SK-N-MC (cell line): ENCODE data around the gene EIF2B4.

Experiments
- DNase-seq: peaks from one replicate; pipeline ENCODE4 v3.0.0-alpha.2; 2011; ENCODE audit warnings: low read depth, low spot score
- H3K27ac ChIP-seq: fragments of 200-600 bp; sonication (generic); 2 replicates; pipeline ENCODE4 v1.5.1; 2016; ENCODE audit warnings: mixed run types
- H3K36me3 ChIP-seq: fragments of 200-600 bp; sonication (generic); 2 replicates; pipeline ENCODE4 v1.6.1; 2017; ENCODE audit warnings: antibody characterized with exemption, low read length, mixed read lengths; ENCODE audit not compliant: insufficient read depth
- H3K4me3 ChIP-seq: fragments of 200-600 bp; sonication (generic); 2 replicates; pipeline ENCODE4 v1.5.1; 2016
- H3K9ac ChIP-seq: fragments of 200-600 bp; sonication (generic); 2 replicates; pipeline ENCODE4 v1.8.0; 2017; ENCODE audit warnings: mixed run types, mixed read lengths; ENCODE audit not compliant: insufficient read length
- H3K9me3 ChIP-seq: fragments of 200-600 bp; sonication (generic); 2 replicates; pipeline ENCODE4 v1.6.1; 2017; ENCODE audit warnings: low read depth, mild to moderate bottlenecking, antibody characterized with exemption, low read length, moderate library complexity, mixed read lengths
- EZH2 ChIP-seq: fragments of 200-600 bp; sonication (generic); IDR thresholded peaks from one replicate; pipeline ENCODE4 v1.6.1; 2017; ENCODE audit warnings: antibody characterized with exemption
- FOXP2 ChIP-seq: optimal IDR thresholded peaks from 2 replicates; pipeline ENCODE3; 2011; ENCODE audit warnings: mild to moderate bottlenecking, moderate library complexity; ENCODE audit not compliant: insufficient read depth; ENCODE audit errors: extremely low read length, control extremely low read depth
- POLR2AphosphoS5 ChIP-seq: IDR thresholded peaks from 2 replicates; pipeline ENCODE4 v1.6.1; 2012; ENCODE audit warnings: mild to moderate bottlenecking, low read depth, low read length, borderline replicate concordance

EIF2B4 gene

DNA sequence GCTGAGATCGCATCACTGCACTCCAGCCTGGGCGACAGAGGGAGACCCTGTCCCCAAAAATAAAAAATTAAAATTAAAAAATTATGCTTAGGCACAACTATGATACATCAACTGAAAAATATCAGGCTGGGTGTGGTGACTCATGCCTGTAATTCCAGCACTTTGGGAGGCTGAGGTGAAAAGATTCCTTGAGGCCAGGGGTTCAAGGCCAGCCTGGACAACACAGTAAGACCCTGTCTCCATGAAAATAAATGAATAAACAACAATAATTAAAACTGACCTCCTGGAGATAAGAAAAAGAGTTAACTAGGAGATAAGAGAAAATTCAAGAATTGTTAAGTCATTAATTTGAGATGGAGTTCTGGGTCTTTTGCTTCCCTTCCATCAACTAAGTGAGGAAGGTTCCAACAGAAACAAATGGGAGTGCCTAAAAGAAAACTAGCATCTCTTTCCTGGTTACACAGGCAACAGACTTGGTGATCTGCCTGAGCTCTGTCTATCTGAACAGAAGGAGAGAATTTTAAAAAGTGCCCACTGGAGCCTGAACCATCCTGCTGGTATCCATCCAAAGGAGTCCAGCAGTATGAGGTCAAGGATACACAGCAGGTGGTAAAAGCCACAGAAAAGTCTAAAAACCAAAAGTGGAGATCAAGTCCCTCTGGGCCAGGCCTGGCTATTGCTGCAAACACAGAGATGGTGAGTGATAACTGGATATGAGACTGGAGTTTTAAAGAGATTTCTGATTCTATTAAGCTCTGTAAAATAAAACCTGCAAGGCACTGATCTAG lies 30.4 kb upstream of the EIF2B4 start:
- H3K9ac ChIP-seq, result no peak overlapping the region
- H3K36me3 ChIP-seq, result peaks cover 29% of the 10 kb centered on the region
- H3K4me3 ChIP-seq, result no peak overlapping the region
- peak overlapping the region; percentile 46; the same call in 1 of the 2 replicates for H3K27ac ChIP-seq
- TF ChIP-seq POLR2AphosphoS5 (no peak), EZH2 (no peak), FOXP2 (no peak)
- no peak for DNase-seq
- H3K9me3 ChIP-seq, result no peaks in the 10 kb centered on the region

DNA sequence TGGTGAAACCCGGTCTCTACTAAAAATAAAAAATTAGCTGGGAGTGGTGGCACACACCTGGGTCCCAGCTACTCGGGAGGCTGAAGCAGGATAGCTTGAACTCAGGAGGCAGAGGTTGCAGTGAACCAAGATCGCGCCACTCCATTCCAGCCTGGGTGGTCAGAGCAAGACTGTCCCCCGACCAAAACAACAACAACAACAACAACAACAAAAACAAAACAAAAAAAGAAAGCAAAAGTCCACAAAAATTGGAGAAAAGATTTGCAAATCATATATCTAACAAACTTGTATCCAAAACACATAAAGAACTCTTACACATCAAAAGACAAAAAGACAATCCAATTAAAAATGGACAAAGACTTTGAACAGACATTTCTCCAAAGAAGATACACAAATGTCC lies 28.8 kb upstream of the EIF2B4 start:
- Histone ChIP-seq H3K4me3 (no peak overlapping the region), H3K27ac (no peak overlapping the region), H3K9me3 (no peaks in the 10 kb centered on the region), H3K36me3 (peaks cover 24% of the 10 kb centered on the region), H3K9ac (no peak overlapping the region)
- DNase-seq, result no peak
- TF ChIP-seq POLR2AphosphoS5, result no peak

DNA sequence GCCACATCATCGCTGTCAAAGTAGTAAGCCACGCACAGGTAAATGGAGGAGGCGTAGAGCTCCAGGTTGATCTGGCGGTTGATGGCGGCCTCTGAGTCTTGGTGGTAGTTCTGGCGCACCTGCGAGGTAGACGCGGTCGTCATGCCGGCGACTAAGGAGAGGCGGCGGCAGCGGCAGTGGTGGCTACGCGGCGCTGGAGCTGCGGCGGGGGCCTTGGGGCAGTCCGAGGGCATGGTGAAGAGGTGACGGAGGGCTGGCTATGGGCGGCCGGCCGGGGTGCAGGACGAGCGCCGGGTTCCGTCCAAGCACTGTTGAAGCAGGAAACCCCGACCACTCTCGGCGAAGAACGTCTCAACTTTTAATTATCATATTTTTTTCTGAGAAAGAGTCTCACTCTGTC lies 23.1 kb upstream of the EIF2B4 start:
- no peak for DNase-seq
- no peak overlapping the region for H3K27ac ChIP-seq
- TF ChIP-seq EZH2, result no peak
- TF ChIP-seq POLR2AphosphoS5, result no peak
- TF ChIP-seq FOXP2, result no peak
- no peak overlapping the region for H3K9ac ChIP-seq
- H3K9me3 ChIP-seq, result no peaks in the 10 kb centered on the region
- no peak overlapping the region for H3K4me3 ChIP-seq
- peaks cover 11% of the 10 kb centered on the region for H3K36me3 ChIP-seq

DNA sequence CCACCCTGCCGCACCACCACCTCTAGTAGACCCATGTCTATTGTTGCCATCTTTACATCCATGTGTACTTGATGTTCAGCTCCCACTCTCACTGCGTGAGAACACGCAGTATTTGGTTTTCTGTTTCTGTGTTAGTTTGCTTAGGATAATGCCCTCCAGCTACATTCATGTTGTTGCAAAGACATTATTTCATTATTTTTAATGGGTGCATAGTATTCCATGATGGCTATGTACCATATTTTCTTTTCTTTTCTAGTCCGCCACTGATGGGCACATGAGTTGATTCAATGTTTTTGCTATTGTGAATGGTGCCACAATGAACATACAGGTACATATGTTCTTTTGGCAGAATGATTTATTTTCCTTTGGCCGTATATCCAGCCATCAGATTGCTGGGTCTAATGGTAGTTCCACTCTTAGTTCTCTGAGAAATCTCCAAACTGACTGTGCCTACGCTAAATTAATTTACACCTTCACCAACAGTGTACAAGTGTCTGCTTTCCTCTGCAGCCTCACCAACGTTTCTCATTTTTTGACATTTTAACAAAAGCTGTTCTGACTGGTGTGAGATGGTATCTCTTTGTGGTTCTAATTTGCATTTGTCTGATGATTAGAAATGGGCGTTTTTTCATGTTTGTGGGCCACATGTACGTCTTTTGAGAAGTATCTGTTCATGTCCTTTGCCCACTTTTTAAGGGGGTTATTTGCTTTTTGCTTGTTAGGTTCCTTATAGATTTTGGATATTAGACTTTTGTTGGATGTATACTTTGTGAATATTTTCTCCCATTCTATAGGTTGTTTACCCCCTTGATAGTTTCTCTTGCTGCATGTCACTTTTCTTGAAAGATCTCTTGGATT lies 20.9 kb upstream of the EIF2B4 start:
- H3K27ac ChIP-seq, result no peak overlapping the region
- DNase-seq, result no peak
- H3K9me3 ChIP-seq, result no peaks in the 10 kb centered on the region
- H3K36me3 ChIP-seq, result peaks cover 19% of the 10 kb centered on the region
- no peak overlapping the region for H3K4me3 ChIP-seq
- H3K9ac ChIP-seq, result no peak overlapping the region
- no peak for TF ChIP-seq POLR2AphosphoS5
- no peak for TF ChIP-seq FOXP2
- TF ChIP-seq EZH2, result no peak

DNA sequence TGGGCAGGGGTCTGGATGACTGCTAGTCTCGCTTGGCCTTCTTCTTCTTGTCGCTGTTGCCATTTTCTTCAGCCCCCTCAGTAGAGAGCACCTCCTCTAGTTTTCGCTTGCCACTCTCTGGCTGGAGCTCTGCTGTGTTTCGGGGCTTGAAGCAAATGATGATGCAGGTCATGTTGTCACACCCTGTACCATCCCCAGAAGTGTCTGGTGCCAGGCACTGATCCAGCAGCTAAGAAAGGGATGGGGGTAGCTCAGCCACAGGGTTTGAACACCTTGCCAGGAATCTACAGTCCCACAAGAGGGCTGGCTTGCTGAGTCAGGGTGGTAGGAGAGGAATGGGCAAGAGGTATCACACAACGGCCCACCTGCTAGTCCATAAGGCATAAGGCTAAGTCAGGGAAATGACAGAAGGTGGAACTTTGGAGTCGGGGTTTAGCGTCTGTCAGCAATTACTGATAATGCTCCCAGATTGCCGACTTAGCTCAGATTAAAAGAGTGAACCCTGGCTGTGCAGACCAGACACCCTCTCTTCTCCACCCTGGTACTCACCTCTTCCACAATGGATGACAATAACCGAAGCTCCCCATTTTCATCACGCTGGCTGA lies 11.5 kb upstream of the EIF2B4 start:
- DNase-seq, result no peak
- no peak for TF ChIP-seq FOXP2
- TF ChIP-seq POLR2AphosphoS5, result no peak
- no peak for TF ChIP-seq EZH2
- H3K9me3 ChIP-seq, result no peaks in the 10 kb centered on the region
- H3K27ac ChIP-seq, result peak overlapping the region; percentile 92
- H3K9ac ChIP-seq, result no peak overlapping the region
- no peak overlapping the region for H3K4me3 ChIP-seq
- H3K36me3 ChIP-seq, result peaks cover 72% of the 10 kb centered on the region

DNA sequence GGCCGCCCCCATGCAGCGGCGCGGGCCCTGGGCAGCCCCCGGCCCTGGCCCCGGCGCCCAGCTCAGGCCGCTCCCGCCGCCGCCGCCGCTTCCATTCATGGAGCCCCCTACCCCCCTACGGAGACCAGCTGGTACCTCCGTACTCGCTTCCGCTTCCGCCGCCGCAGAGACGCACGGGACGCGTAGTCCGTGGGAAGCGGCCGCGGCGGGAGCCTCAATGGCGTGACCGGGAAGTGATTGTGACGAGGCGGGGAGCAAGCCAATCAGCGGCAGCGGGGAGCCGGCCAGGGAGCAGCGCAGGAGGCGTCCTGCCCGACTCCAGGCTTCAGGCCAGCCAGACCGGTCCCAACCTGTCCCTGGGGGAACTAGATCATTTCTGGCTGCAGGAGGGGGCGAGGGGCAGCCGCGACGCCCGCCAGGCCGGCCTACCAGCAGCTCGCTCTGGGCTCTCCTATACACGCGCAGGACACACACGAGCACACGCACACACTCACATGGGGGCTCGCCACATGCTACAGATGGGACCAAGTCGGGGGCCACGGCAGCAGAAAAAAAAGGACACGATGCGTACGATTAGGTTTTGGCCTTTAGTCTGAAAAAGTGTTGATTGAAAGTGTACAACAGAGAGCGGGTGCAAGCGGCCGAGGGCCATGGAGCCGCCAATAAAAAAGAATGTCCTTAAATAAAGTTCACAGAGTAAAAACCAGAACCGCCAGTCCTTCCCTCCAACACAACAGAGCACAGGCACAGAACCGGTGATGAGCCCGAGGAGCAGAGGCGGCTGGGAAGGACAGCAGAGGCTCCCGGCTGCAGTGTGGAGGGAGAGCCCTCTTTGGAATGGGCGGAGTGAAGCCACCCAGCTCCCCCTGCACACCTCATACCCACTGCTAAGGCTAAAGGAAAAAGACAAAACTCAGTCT lies 10.7 kb upstream of the EIF2B4 start, which contains the start of gene ZNF513:
ZNF513 (minus strand) TSS at position 109 of the 920 bp plus-strand sequence. CDS start 208 bp downstream, outside the sequence.
- Histone ChIP-seq H3K4me3 (peak within 1 kb of the TSS; percentile 94), H3K9ac (peak within 1 kb of the TSS; percentile 95), H3K36me3 (peaks cover 74% of the 10 kb centered on the region), H3K27ac (peak within 1 kb of the TSS; percentile 92), H3K9me3 (no peaks in the 10 kb centered on the region)
- DNase-seq, result no peak
- TF ChIP-seq POLR2AphosphoS5 (peak; percentile 86), FOXP2 (no peak), EZH2 (no peak)

DNA sequence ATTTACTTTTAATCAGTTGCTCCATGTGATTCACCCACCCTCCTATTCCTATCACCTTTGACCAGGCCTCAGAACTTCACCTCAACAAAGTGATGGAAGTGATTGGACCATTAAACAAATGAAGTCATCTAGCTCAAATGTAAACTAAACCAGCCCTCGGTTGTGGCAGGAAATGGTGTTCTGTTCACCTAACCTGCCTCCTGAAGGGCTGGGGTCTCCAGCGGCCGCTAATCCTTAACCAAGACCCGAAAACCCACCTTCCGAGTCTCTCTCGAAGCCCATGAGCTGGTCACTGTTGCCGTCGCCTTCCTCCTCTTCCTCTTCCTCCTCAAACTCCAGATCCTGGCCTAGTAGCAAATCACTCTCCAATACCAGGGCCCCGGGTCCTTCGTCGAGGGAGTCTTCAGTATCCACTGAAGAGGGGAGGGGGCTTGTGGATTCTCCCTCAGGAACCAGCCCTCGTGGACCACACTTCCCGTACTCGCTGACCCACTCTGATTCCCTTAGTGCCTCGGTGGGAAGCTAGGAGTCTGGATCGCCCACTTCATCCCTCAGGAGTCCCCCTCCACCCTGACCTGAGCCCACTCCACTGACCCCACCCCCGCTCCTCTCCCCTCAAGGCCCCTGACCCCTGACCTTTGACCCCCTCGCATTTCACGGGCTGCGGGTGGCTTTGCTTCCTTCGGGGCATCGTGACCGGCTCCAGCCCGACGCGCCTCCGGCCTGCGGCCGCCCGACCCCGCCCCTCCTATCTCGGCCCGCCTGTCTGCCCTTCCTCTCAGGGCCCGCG lies 9.9 kb upstream of the EIF2B4 start:
- Histone ChIP-seq H3K36me3 (peaks cover 74% of the 10 kb centered on the region), H3K27ac (peak overlapping the region; percentile 66), H3K9ac (peak overlapping the region; percentile 95), H3K4me3 (peak overlapping the region; percentile 94), H3K9me3 (no peaks in the 10 kb centered on the region)
- no peak for DNase-seq
- TF ChIP-seq POLR2AphosphoS5 (no peak; the same call in 1 of the 2 replicates), FOXP2 (no peak), EZH2 (no peak)
